Activated T-cell treated with anti-CD3 and anti-CD28 coated beads, Interleukin-2, amount 50 U/mL, for 72 hours (primary cell): Measurements from ENCODE around the gene GATA5. TPM values are rescaled to one million over a fixed set of nuclear protein-coding genes. Genes with fewer than 3 reads are reported as not detected.

Experiments
- ATAC-seq, 2 donors: fragments of 150-1000 bp; cut with Tn5 transposase; replicated peaks in 1 of 2; 2 replicates each; pipeline ENCODE4 v1.10.0; 2021; ENCODE audit warnings: moderate library complexity in 2 of 2, mild to moderate bottlenecking in 1 of 2
- DNase-seq, 2 donors: peaks; one replicate each; pipeline ENCODE4 v3.0.0; 2021 to 2022; ENCODE audit warnings: mixed read lengths in 1 of 2
- H3K27ac Mint-ChIP-seq: one replicate; pipeline ENCODE4 v1.8.0; 2022; ENCODE audit warnings: mild to moderate bottlenecking, moderate library complexity, mixed read lengths
- H3K27me3 Mint-ChIP-seq: one replicate; pipeline ENCODE4 v1.8.0; 2022; ENCODE audit warnings: low read depth, mixed read lengths
- H3K36me3 Mint-ChIP-seq, 2 donors: one replicate each; pipeline ENCODE4 v1.8.0; 2022; ENCODE audit warnings: mixed read lengths in 2 of 2, mild to moderate bottlenecking in 1 of 2; ENCODE audit not compliant: insufficient read depth in 2 of 2
- H3K4me1 Mint-ChIP-seq: one replicate; pipeline ENCODE4 v1.8.0; 2022; ENCODE audit warnings: low read depth, mixed read lengths
- H3K4me3 Mint-ChIP-seq, 2 donors: one replicate each; pipeline ENCODE4 v1.8.0; 2022; ENCODE audit warnings: mild to moderate bottlenecking in 2 of 2, mixed read lengths in 2 of 2, moderate library complexity in 2 of 2
- H3K9me3 Mint-ChIP-seq, 2 donors: one replicate each; pipeline ENCODE4 v1.8.0; 2022; ENCODE audit warnings: mixed read lengths in 2 of 2
- total RNA-seq, 2 donors: library from RNA; stranded (reverse); gene quantifications; one replicate each; pipeline ENCODE4 v1.2.3, GENCODE V29; 2022

Gene GATA5, protein sequence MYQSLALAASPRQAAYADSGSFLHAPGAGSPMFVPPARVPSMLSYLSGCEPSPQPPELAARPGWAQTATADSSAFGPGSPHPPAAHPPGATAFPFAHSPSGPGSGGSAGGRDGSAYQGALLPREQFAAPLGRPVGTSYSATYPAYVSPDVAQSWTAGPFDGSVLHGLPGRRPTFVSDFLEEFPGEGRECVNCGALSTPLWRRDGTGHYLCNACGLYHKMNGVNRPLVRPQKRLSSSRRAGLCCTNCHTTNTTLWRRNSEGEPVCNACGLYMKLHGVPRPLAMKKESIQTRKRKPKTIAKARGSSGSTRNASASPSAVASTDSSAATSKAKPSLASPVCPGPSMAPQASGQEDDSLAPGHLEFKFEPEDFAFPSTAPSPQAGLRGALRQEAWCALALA
- not detected for total RNA-seq

GRCh38 chr20:62475772-62476055 is at the start of gene GATA5:
Gene GATA5 (minus strand): TSS chr20:62475995. CDS start chr20:62475521, 474 bp downstream.
- Mint-ChIP-seq H3K4me1 (no peaks in the 10 kb centered on the region), H3K27ac (peak within 1 kb of the TSS; percentile 68), H3K27me3 (peaks cover 44% of the 10 kb centered on the region), H3K36me3 (no peaks in the 10 kb centered on the region), H3K9me3 (no peaks in the 10 kb centered on the region), H3K4me3 (peak within 1 kb of the TSS; percentile 38 to 72)
- ATAC-seq (no peak), DNase-seq (no peak)

GRCh38 chr20:62525014-62525413 is 49.2 kb upstream of the GATA5 start:
- Mint-ChIP-seq H3K27ac (no peak overlapping the region), H3K4me3 (no peak overlapping the region), H3K36me3 (no peaks in the 10 kb centered on the region), H3K9me3 (no peaks in the 10 kb centered on the region), H3K4me1 (peaks cover 21% of the 10 kb centered on the region), H3K27me3 (peaks cover 16% of the 10 kb centered on the region)
- DNase-seq (no peak), ATAC-seq (no peak)

DNA sequence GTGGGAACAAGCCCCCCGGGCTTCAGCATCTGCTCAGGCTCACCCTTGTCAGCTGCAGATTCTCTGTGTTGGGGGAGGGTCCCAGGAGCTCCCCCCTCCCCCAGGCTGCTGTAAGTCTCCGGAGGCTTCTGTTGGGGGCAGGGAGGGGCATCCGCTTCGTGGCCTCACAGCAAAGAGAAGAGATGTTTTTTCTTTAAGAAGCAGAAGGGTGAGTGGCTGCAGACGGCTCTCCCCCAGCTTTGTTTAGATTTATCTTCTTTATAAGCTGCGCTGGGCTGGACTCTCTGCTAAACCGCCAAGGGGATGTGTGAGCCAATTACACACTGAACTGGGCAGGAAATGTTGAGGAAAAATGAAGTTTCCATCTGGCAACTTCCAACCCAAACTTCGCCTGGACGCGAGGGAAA is 48.7 kb upstream of the GATA5 start:
- Mint-ChIP-seq H3K27me3 (peaks cover 16% of the 10 kb centered on the region), H3K9me3 (no peaks in the 10 kb centered on the region), H3K27ac (no peak overlapping the region), H3K4me3 (no peak overlapping the region), H3K36me3 (no peaks in the 10 kb centered on the region), H3K4me1 (peaks cover 21% of the 10 kb centered on the region)
- no peak for ATAC-seq
- no peak for DNase-seq

DNA sequence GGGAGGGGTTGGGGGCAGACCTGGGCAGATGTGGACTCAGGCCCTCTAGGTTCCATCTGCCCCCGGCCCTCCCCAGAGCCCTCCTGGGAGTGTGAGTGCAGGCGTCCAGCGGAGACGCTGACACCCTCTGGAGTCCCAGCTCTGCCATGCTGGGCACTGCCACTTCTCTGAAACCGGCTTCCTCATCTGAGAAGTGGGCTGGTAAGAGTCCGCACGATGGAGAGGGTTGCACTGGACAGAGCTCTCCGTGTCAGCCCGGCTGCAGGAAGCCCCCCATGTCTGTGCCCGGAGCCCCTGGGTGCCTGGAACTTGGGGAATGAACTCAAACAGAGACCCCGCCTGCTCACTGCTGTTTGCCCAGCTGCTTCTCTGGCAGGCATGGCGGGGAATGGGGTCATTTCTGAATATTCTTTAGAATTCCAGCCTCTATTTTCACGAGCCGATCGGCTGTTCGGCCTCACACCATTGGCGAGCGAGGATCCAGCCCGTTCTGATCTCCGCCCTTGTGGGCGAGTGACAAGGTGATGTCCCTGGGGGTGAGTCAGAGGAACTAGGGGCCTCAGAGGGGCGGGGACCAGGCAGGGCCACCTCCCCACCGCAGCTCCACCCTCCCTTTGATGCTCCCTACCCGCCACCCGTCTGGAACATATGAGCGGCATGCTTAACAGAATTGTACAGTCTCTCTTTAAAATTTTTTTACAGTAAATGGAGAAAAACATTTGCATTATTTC is 47.8 kb upstream of the GATA5 start:
- ATAC-seq: peak; percentile 99 to 100
- peak overlapping the region; percentile 68 for H3K27ac Mint-ChIP-seq
- H3K9me3 Mint-ChIP-seq: no peaks in the 10 kb centered on the region
- peaks cover 21% of the 10 kb centered on the region for H3K4me1 Mint-ChIP-seq
- peaks cover 16% of the 10 kb centered on the region for H3K27me3 Mint-ChIP-seq
- H3K4me3 Mint-ChIP-seq: peak overlapping the region; percentile 66 to 77
- peak; percentile 84 to 91 for DNase-seq
- no peaks in the 10 kb centered on the region for H3K36me3 Mint-ChIP-seq

GRCh38 chr20:62522748-62523396 is 47.1 kb upstream of the GATA5 start:
- Mint-ChIP-seq H3K9me3 (no peaks in the 10 kb centered on the region), H3K4me1 (peaks cover 21% of the 10 kb centered on the region), H3K27ac (no peak overlapping the region), H3K36me3 (no peaks in the 10 kb centered on the region), H3K4me3 (peak overlapping the region in 1 of 2 donors; percentile 40), H3K27me3 (peaks cover 16% of the 10 kb centered on the region)
- ATAC-seq (peak; percentile 63 to 66), DNase-seq (peak; percentile 41 to 62)

DNA sequence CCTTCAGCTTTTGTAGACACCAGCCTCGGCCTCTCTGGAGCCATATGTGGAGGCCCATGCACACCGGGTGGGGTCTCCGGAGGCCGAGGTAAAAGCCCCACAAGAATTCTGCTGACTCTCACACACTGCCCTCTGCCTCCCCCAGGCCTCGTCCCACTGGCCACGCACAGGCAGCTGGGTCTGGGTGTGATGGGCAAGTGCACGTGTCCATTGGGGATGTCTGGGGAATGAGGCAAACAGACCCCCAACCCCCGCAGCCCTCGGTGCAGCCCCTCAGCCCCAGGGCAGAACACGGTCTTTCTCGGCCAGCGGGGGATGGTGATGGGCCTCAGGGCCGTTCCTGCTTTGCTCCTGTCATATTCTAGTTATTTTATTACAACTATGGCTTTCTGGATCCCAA is 44.0 kb upstream of the GATA5 start:
- H3K4me3 Mint-ChIP-seq: no peak overlapping the region
- H3K36me3 Mint-ChIP-seq: no peaks in the 10 kb centered on the region
- DNase-seq (no peak), ATAC-seq (no peak)
- H3K27me3 Mint-ChIP-seq: peaks cover 16% of the 10 kb centered on the region
- no peaks in the 10 kb centered on the region for H3K9me3 Mint-ChIP-seq
- H3K27ac Mint-ChIP-seq: no peak overlapping the region
- peaks cover 21% of the 10 kb centered on the region for H3K4me1 Mint-ChIP-seq

- Mint-ChIP-seq H3K36me3 (no peaks in the 10 kb centered on the region), H3K4me1 (peaks cover 14% of the 10 kb centered on the region), H3K27ac (no peak overlapping the region), H3K9me3 (no peaks in the 10 kb centered on the region), H3K27me3 (peaks cover 16% of the 10 kb centered on the region), H3K4me3 (no peak overlapping the region)
- DNase-seq (no peak), ATAC-seq (no peak)
Measured at GRCh38 chr20:62518911-62519310, 43.1 kb upstream of the GATA5 start.

GRCh38 chr20:62517901-62518610 is 42.3 kb upstream of the GATA5 start:
- Mint-ChIP-seq H3K9me3 (no peaks in the 10 kb centered on the region), H3K27ac (no peak overlapping the region), H3K36me3 (no peaks in the 10 kb centered on the region), H3K4me3 (no peak overlapping the region), H3K27me3 (peaks cover 18% of the 10 kb centered on the region), H3K4me1 (peaks cover 6% of the 10 kb centered on the region)
- no peak for ATAC-seq
- no peak for DNase-seq

DNA sequence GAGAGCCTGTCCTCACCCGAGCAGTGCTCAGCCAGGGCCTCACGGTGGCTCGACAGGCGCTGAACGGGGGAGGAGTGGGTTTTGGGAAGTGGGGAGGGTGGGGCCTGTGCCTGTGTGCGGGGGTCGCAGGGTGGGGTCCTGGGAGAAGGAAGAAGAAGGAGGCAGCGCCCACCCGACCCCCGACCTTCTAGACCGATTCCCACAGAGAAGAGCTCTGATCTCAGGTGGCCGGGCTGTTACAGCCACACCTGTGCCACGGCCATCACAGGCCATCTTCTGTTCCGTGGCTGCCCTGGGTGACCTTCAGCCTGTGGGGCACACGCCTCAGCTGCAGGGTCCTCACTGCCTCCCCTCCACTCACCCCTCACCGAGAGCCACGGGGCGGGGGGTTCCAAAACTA is 41.4 kb upstream of the GATA5 start:
- Mint-ChIP-seq H3K27me3 (peaks cover 19% of the 10 kb centered on the region), H3K27ac (no peak overlapping the region), H3K9me3 (no peaks in the 10 kb centered on the region), H3K4me3 (no peak overlapping the region), H3K4me1 (no peaks in the 10 kb centered on the region), H3K36me3 (no peaks in the 10 kb centered on the region)
- ATAC-seq: no peak
- no peak for DNase-seq

- no peaks in the 10 kb centered on the region for H3K36me3 Mint-ChIP-seq
- no peak overlapping the region for H3K27ac Mint-ChIP-seq
- no peak for ATAC-seq
- no peak for DNase-seq
- no peak overlapping the region for H3K4me3 Mint-ChIP-seq
- no peaks in the 10 kb centered on the region for H3K9me3 Mint-ChIP-seq
- H3K27me3 Mint-ChIP-seq: peaks cover 11% of the 10 kb centered on the region
- no peaks in the 10 kb centered on the region for H3K4me1 Mint-ChIP-seq
Measured at GRCh38 chr20:62516338-62516737, 40.5 kb upstream of the GATA5 start.

DNA sequence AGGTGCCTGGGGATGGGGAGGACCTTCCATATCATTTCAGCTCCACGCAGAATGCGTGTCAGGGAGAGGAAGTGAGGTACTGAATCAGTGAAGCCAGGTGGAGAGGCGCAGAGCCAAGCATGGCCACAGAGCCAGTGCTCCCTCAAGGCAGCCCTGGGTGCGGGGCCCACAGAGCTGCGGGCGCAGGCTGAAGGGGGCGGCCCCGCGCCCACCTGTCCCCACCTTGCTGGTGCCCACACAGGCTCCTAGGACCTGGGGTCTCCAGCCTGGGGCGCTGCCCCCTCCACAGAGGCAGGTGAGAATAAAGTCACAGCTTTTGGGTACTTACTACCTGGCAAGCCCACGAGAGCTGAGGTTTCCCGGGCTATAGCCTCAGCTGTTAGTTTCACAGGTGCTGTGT is 40.0 kb upstream of the GATA5 start:
- no peak overlapping the region for H3K27ac Mint-ChIP-seq
- H3K36me3 Mint-ChIP-seq: no peaks in the 10 kb centered on the region
- no peaks in the 10 kb centered on the region for H3K4me1 Mint-ChIP-seq
- ATAC-seq: no peak
- no peak for DNase-seq
- H3K4me3 Mint-ChIP-seq: no peak overlapping the region
- peaks cover 8% of the 10 kb centered on the region for H3K27me3 Mint-ChIP-seq
- H3K9me3 Mint-ChIP-seq: no peaks in the 10 kb centered on the region

- no peaks in the 10 kb centered on the region for H3K36me3 Mint-ChIP-seq
- no peak overlapping the region for H3K27ac Mint-ChIP-seq
- H3K9me3 Mint-ChIP-seq: no peaks in the 10 kb centered on the region
- H3K27me3 Mint-ChIP-seq: peaks cover 8% of the 10 kb centered on the region
- H3K4me3 Mint-ChIP-seq: no peak overlapping the region
- DNase-seq (no peak), ATAC-seq (no peak)
- H3K4me1 Mint-ChIP-seq: no peaks in the 10 kb centered on the region
Measured at GRCh38 chr20:62515280-62515679, 39.5 kb upstream of the GATA5 start.

GRCh38 chr20:62513991-62514390 is 38.2 kb upstream of the GATA5 start:
- ATAC-seq (no peak), DNase-seq (no peak)
- Mint-ChIP-seq H3K9me3 (no peaks in the 10 kb centered on the region), H3K36me3 (no peaks in the 10 kb centered on the region), H3K4me3 (no peak overlapping the region), H3K27ac (no peak overlapping the region), H3K27me3 (peaks cover 8% of the 10 kb centered on the region), H3K4me1 (no peaks in the 10 kb centered on the region)
